ENCODE data around the gene C6orf52.

C6orf52 gene

DNA sequence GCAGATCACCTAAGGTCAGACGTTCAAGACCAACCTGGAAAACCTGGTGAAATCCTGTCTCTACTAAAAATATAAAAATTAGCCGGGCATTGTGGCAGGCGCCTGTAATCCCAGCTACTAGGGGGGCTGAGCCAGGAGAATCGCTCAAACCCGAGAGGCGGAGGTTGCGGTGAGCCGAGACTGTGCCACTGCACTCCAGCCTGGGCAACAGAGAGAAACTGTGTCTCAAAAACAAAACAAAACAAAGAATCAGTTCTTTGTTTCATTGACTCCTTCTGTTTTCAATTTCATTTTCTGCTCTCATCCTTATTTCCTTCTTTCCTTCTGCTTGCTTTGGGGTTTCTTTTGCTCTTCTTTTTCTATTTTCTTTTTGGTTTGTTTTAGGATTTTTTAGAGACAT, 19.5 kb upstream of the C6orf52 start:
- in situ Hi-C loops (cut with MboI; ENCODE audit: low sequenced_read_pairs, unreplicated experiment) = no loop called here
- no peak for DNase-seq (ENCODE audit: low spot score)
- TF ChIP-seq, protein P1, sequence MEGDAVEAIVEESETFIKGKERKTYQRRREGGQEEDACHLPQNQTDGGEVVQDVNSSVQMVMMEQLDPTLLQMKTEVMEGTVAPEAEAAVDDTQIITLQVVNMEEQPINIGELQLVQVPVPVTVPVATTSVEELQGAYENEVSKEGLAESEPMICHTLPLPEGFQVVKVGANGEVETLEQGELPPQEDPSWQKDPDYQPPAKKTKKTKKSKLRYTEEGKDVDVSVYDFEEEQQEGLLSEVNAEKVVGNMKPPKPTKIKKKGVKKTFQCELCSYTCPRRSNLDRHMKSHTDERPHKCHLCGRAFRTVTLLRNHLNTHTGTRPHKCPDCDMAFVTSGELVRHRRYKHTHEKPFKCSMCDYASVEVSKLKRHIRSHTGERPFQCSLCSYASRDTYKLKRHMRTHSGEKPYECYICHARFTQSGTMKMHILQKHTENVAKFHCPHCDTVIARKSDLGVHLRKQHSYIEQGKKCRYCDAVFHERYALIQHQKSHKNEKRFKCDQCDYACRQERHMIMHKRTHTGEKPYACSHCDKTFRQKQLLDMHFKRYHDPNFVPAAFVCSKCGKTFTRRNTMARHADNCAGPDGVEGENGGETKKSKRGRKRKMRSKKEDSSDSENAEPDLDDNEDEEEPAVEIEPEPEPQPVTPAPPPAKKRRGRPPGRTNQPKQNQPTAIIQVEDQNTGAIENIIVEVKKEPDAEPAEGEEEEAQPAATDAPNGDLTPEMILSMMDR (IDR thresholded peaks at IDR 0.05; ENCODE audit: borderline replicate concordance, control extremely low read depth, extremely low read depth, insufficient read depth, missing control alignments) = no peak

- in situ Hi-C loops (cut with MboI; ENCODE audit: low sequenced_read_pairs, unreplicated experiment) = no loop called here
- TF ChIP-seq, protein P1 (IDR thresholded peaks at IDR 0.05; ENCODE audit: borderline replicate concordance, control extremely low read depth, extremely low read depth, insufficient read depth, missing control alignments) = no peak
- no peak for DNase-seq (ENCODE audit: low spot score)
Measured at GRCh38 chr6:10696655-10697054, 2.2 kb upstream of the C6orf52 start.

DNA sequence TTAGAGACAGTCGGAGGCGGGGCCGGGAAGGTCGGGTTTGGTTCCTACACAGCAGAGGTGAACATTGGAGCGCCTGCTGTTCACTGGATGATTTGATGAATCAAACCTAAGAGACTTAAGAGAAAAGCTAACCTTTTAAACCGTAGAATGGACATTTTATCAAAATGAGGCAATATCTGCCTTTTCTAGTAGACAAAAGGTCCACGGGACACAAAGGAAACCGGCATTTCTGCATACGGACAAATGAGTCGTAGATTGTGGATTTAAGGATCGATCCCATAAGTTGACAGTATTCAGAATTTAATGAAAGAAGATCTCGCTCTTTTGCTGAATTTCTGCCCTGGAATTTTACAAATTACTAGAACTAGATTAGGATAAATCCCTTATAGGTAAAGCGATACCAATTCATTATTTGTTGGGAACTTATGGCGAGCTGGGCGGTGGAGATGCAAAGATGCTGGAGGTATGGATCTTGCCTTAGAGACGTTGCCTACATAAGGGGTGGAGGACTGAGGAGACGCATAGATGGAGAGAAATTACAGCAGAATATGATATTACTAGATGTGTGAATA, 756 bp upstream of the C6orf52 start:
- in situ Hi-C loops (cut with MboI; ENCODE audit: low sequenced_read_pairs, unreplicated experiment) = no loop called here
- TF ChIP-seq, protein P1 (IDR thresholded peaks at IDR 0.05; ENCODE audit: borderline replicate concordance, control extremely low read depth, extremely low read depth, insufficient read depth, missing control alignments) = no peak
- no peak for DNase-seq (ENCODE audit: low spot score)

DNA sequence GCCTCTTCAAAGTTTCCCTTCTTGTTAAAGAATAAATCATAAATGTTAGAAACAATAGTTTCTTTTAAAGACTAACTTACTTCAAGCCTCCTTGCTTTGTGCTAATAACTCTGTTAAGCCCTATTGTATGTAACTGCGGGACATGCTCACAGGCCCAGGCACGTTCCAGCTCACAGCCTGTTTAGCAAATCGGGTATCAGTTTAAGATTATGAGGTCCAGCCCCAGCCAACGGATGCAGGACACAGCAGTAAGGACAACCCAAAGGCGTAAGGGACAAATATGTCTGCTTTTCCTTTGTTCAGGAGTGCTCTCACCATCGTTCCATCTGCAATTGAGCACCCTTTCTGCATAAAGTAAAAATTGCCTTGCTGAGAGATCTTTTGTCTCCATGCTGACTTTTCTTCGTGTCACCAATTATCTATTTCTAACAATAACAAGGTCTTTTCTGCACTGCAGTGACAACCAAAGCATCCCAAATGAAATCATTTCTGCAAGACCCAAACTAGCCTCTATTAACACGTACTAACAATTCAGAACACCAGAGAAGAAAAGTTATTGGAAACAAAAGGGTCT, 1.4 kb downstream of the C6orf52 start:
- in situ Hi-C loops (cut with MboI; ENCODE audit: low sequenced_read_pairs, unreplicated experiment) = no loop called here
- TF ChIP-seq, protein P1 (IDR thresholded peaks at IDR 0.05; ENCODE audit: borderline replicate concordance, control extremely low read depth, extremely low read depth, insufficient read depth, missing control alignments) = no peak
- no peak for DNase-seq (ENCODE audit: low spot score)

- in situ Hi-C loops (cut with MboI; ENCODE audit: low sequenced_read_pairs, unreplicated experiment) = no loop called here
- no peak for DNase-seq (ENCODE audit: low spot score)
- TF ChIP-seq, protein P1 (IDR thresholded peaks at IDR 0.05; ENCODE audit: borderline replicate concordance, control extremely low read depth, extremely low read depth, insufficient read depth, missing control alignments) = no peak
Measured at GRCh38 chr6:10690651-10691445, 3.6 kb downstream of the C6orf52 start.

DNA sequence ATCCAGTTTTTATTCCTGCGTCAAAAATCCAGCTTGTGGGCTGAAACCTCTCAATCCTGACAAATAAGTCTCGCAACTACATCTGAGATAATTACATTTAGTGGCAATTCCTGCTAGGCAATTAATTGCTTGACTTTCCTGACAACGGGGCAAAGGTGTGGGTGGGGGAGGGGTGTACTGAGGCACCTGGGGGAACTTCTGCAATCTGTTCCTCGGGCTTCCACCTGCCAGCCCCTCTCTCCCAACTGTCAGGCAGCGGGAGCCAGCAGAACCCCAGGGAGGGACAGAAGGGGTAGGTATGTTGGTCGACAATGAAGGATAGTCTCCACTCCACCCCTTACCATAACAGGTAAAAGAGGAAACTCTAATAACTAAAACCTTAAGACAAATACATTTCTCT, 6.8 kb downstream of the C6orf52 start:
- no peak for DNase-seq (ENCODE audit: low spot score)
- in situ Hi-C loops (cut with MboI; ENCODE audit: low sequenced_read_pairs, unreplicated experiment) = no loop called here
- TF ChIP-seq, protein P1 (IDR thresholded peaks at IDR 0.05; ENCODE audit: borderline replicate concordance, control extremely low read depth, extremely low read depth, insufficient read depth, missing control alignments) = no peak

Measured in GM13976 (cell line).